Small intestine (tissue), 7 donors: ENCODE measurements around the gene CRABP1. TPM values are rescaled to one million over a fixed set of nuclear protein-coding genes. Genes with fewer than 3 reads are reported as not detected.
A peak's percentile ranks its signal among the peaks of the same experiment; 100 is the strongest.

Experiments
- DNase-seq, 2 donors: peaks; one replicate each; pipeline versions ENCODE4 v3.0.0 to v3.0.0-alpha.2; 2013
- FAIRE-seq: peaks from 2 replicates; lab custom pipeline; 2012; peaks lifted over from hg19 to GRCh38; lab: Jason Lieb, UNC
- H3K27ac ChIP-seq, 3 donors: one replicate each; pipeline ENCODE4 v1.5.1; 2013; ENCODE audit warnings: low read length in 2 of 3, mild to moderate bottlenecking in 2 of 3, control low read depth in 1 of 3, inconsistent platforms in 1 of 3, low read depth in 1 of 3, moderate library complexity in 1 of 3
- H3K27me3 ChIP-seq, 3 donors: one replicate each; pipeline ENCODE4 v1.6.1; 2013; ENCODE audit warnings: low read length in 3 of 3, inconsistent platforms in 1 of 3; ENCODE audit not compliant: control insufficient read depth in 3 of 3, insufficient read depth in 3 of 3
- H3K36me3 ChIP-seq, 3 donors: one replicate each; pipeline ENCODE4 v1.6.1; 2013; ENCODE audit warnings: low read length in 3 of 3, inconsistent platforms in 1 of 3, low read depth in 1 of 3, mild to moderate bottlenecking in 1 of 3, moderate library complexity in 1 of 3; ENCODE audit not compliant: control insufficient read depth in 3 of 3, insufficient read depth in 2 of 3
- H3K4me1 ChIP-seq, 3 donors: one replicate each; pipeline ENCODE4 v1.6.1; 2013; ENCODE audit warnings: low read length in 2 of 3, inconsistent platforms in 1 of 3, low read depth in 1 of 3, mild to moderate bottlenecking in 1 of 3, moderate library complexity in 1 of 3; ENCODE audit not compliant: control insufficient read depth in 3 of 3, insufficient read depth in 2 of 3
- H3K4me3 ChIP-seq, 3 donors: one replicate each; pipeline ENCODE4 v1.5.1; 2013; ENCODE audit warnings: low read length in 3 of 3, control low read depth in 1 of 3, inconsistent platforms in 1 of 3, low read depth in 1 of 3, mild to moderate bottlenecking in 1 of 3, moderate library complexity in 1 of 3
- H3K9me3 ChIP-seq, 2 donors: one replicate each; pipeline ENCODE4 v1.6.1; 2013; ENCODE audit warnings: low read depth in 1 of 2, low read length in 1 of 2; ENCODE audit not compliant: control insufficient read depth in 2 of 2, insufficient read depth in 1 of 2
- WGBS, 3 donors: extraction: QIAGEN DNeasy Blood & Tissue Kit; methylation state at CpG; one replicate each; pipeline ENCODE4 v1.1.7; 2013; 5-methylcytosine and 5-hydroxymethylcytosine counted together
- polyA plus RNA-seq, 4 donors: library from polyadenylated mRNA; stranded (reverse) in 3 of 4; unstranded in 1 of 4; fragments of 200-250 nt in 3 of 4; fragments of 120-200 nt in 1 of 4; gene quantifications; one replicate each; pipeline versions ENCODE4 v1.2.1 to v1.2.3, GENCODE V29; 2013
- donor health status: healthy with polysubstance abuse.
- donor health status: control.
- donor health status: control.
- donor health status: Bipolar disorder and iron deficiency.
- donor health status: healthy.

The CRABP1 gene
- polyA plus RNA-seq, 4 donors, result 10.4 to 16.0 TPM; not detected in 2

- Histone ChIP-seq H3K27ac (no peak overlapping the region), H3K27me3 (no peaks in the 10 kb centered on the region), H3K9me3 (no peaks in the 10 kb centered on the region), H3K4me3 (no peak overlapping the region), H3K4me1 (no peaks in the 10 kb centered on the region), H3K36me3 (no peaks in the 10 kb centered on the region)
- FAIRE-seq (no peak), DNase-seq (peak in 1 of 2 donors; percentile 63)
- 9 to 50% (median 25%) methylated on average over 4 of the region's 4 CpGs for WGBS, 3 donors
Observed at GRCh38 chr15:78392430-78392829, 52.3 kb downstream of the CRABP1 start.

GRCh38 chr15:78393137-78393536 lies 53.0 kb downstream of the CRABP1 start:
- 27 to 60% (median 32%) methylated on average over 1 of the region's 1 CpG for WGBS, 3 donors
- H3K4me3 ChIP-seq, result no peak overlapping the region
- H3K9me3 ChIP-seq, result no peaks in the 10 kb centered on the region
- no peaks in the 10 kb centered on the region for H3K4me1 ChIP-seq
- FAIRE-seq (no peak), DNase-seq (no peak)
- no peaks in the 10 kb centered on the region for H3K27me3 ChIP-seq
- H3K27ac ChIP-seq, result no peak overlapping the region
- no peaks in the 10 kb centered on the region for H3K36me3 ChIP-seq

GRCh38 chr15:78394026-78394425 lies 53.9 kb downstream of the CRABP1 start:
- no peak overlapping the region for H3K4me3 ChIP-seq
- H3K9me3 ChIP-seq, result no peaks in the 10 kb centered on the region
- no peaks in the 10 kb centered on the region for H3K4me1 ChIP-seq
- H3K36me3 ChIP-seq, result no peaks in the 10 kb centered on the region
- no peaks in the 10 kb centered on the region for H3K27me3 ChIP-seq
- DNase-seq, result no peak
- 66 to 84% (median 80%) methylated on average over 3 of the region's 3 CpGs for WGBS, 3 donors
- H3K27ac ChIP-seq, result no peak overlapping the region
- FAIRE-seq, result no peak

- no peaks in the 10 kb centered on the region for H3K36me3 ChIP-seq
- no peak overlapping the region for H3K4me3 ChIP-seq
- H3K4me1 ChIP-seq, result no peaks in the 10 kb centered on the region
- H3K9me3 ChIP-seq, result no peaks in the 10 kb centered on the region
- FAIRE-seq (no peak), DNase-seq (no peak)
- H3K27me3 ChIP-seq, result no peaks in the 10 kb centered on the region
- 71 to 88% (median 80%) methylated on average over 13 of the region's 13 CpGs for WGBS, 3 donors
- no peak overlapping the region for H3K27ac ChIP-seq
Observed at GRCh38 chr15:78394981-78395616, 54.9 kb downstream of the CRABP1 start.

GRCh38 chr15:78396186-78396814 lies 56.1 kb downstream of the CRABP1 start:
- Histone ChIP-seq H3K4me1 (no peaks in the 10 kb centered on the region), H3K4me3 (no peak overlapping the region), H3K27ac (no peak overlapping the region), H3K27me3 (no peaks in the 10 kb centered on the region), H3K9me3 (no peaks in the 10 kb centered on the region), H3K36me3 (no peaks in the 10 kb centered on the region)
- DNase-seq, result no peak
- no peak for FAIRE-seq
- WGBS, 3 donors, result 73 to 87% (median 85%) methylated on average over 9 of the region's 9 CpGs

- 21 to 43% (median 33%) methylated on average over 9 of the region's 9 CpGs for WGBS, 3 donors
- DNase-seq (peak; percentile 77 to 80), FAIRE-seq (no peak)
- Histone ChIP-seq H3K9me3 (no peaks in the 10 kb centered on the region), H3K4me1 (no peaks in the 10 kb centered on the region), H3K27ac (no peak overlapping the region), H3K27me3 (no peaks in the 10 kb centered on the region), H3K4me3 (no peak overlapping the region), H3K36me3 (no peaks in the 10 kb centered on the region)
Observed at GRCh38 chr15:78396976-78397375, 56.8 kb downstream of the CRABP1 start.

- DNase-seq (no peak), FAIRE-seq (no peak)
- H3K4me3 ChIP-seq, result no peak overlapping the region
- no peaks in the 10 kb centered on the region for H3K4me1 ChIP-seq
- no peak overlapping the region for H3K27ac ChIP-seq
- WGBS, 3 donors, result 85 to 92% (median 89%) methylated on average over 2 of the region's 2 CpGs
- no peaks in the 10 kb centered on the region for H3K27me3 ChIP-seq
- no peaks in the 10 kb centered on the region for H3K9me3 ChIP-seq
- H3K36me3 ChIP-seq, result no peaks in the 10 kb centered on the region
Observed at GRCh38 chr15:78397382-78397781, 57.2 kb downstream of the CRABP1 start.
